HEK293T (cell line): ENCODE measurements around the gene LRP2.

ENCODE experiments used
- CTCF ChIA-PET: fragments of 350-600 bp; formaldehyde crosslinking; extraction: SDS; loops from one replicate; lab custom pipeline; 2021; ENCODE audit warnings: antibody characterized with exemption, inconsistent platforms; lab: Yijun Ruan, JAX
- POLR2A ChIA-PET: fragments of 350-600 bp; formaldehyde crosslinking; extraction: SDS; loops from one replicate; lab custom pipeline; 2020; ENCODE audit warnings: antibody characterized with exemption, inconsistent platforms; lab: Yijun Ruan, JAX
- DNase-seq: peaks from one replicate; pipeline ENCODE4 v3.0.0; 2012; ENCODE audit warnings: mixed read lengths; ENCODE audit errors: extremely low spot score
- ARNT ChIP-seq: fragments of 450-650 bp; IDR thresholded peaks from 2 replicates; pipeline ENCODE4 v1.6.1; 2017; ENCODE audit warnings: mild to moderate bottlenecking
- BHLHE40 ChIP-seq: fragments of 450-650 bp; IDR thresholded peaks from 2 replicates; pipeline ENCODE4 v1.6.1; 2016; ENCODE audit warnings: mild to moderate bottlenecking, moderate library complexity, borderline replicate concordance
- CTBP1 ChIP-seq: fragments of 450-650 bp; IDR thresholded peaks from 2 replicates; pipeline ENCODE4 v1.6.1; 2016; ENCODE audit warnings: borderline replicate concordance
- ELF4 ChIP-seq: fragments of 450-650 bp; IDR thresholded peaks from 2 replicates; pipeline ENCODE4 v1.6.1; 2017; ENCODE audit warnings: antibody characterized with exemption
- FOXA1 ChIP-seq: fragments of 450-650 bp; IDR thresholded peaks from 2 replicates; pipeline ENCODE4 v1.6.1; 2016; ENCODE audit warnings: mild to moderate bottlenecking
- FOXK2 ChIP-seq: fragments of 450-650 bp; IDR thresholded peaks from 2 replicates; pipeline ENCODE4 v1.6.1; 2016; ENCODE audit warnings: mild to moderate bottlenecking
- FOXM1 ChIP-seq: fragments of 450-650 bp; IDR thresholded peaks from 2 replicates; pipeline ENCODE4 v1.6.1; 2017; ENCODE audit warnings: mild to moderate bottlenecking, borderline replicate concordance
- HDGF ChIP-seq: fragments of 450-650 bp; IDR thresholded peaks from 2 replicates; pipeline ENCODE4 v1.6.1; 2017; ENCODE audit warnings: antibody characterized with exemption, borderline replicate concordance
- L3MBTL2 ChIP-seq: fragments of 450-650 bp; conservative IDR thresholded peaks from 2 replicates; pipeline ENCODE4 v1.6.1; 2016; ENCODE audit warnings: mild to moderate bottlenecking
- LEF1 ChIP-seq: fragments of 450-650 bp; IDR thresholded peaks from 2 replicates; pipeline ENCODE4 v1.6.1; 2017; ENCODE audit warnings: mild to moderate bottlenecking, borderline replicate concordance
- NFRKB ChIP-seq: fragments of 450-650 bp; IDR thresholded peaks from 2 replicates; pipeline ENCODE4 v1.6.1; 2016; ENCODE audit warnings: mild to moderate bottlenecking, moderate library complexity
- SP1 ChIP-seq: fragments of 450-650 bp; IDR thresholded peaks from 2 replicates; pipeline ENCODE4 v1.6.1; 2017
- SUZ12 ChIP-seq: fragments of 450-650 bp; IDR thresholded peaks from 2 replicates; pipeline ENCODE4 v1.6.1; 2016; ENCODE audit warnings: mild to moderate bottlenecking
- TARDBP ChIP-seq: fragments of 450-650 bp; IDR thresholded peaks from 2 replicates; pipeline ENCODE4 v1.6.1; 2016
- ZNF384 ChIP-seq: fragments of 450-650 bp; IDR thresholded peaks from 2 replicates; pipeline ENCODE4 v1.6.1; 2016
- TF ChIP-seq, protein P1 (sequence below): fragments of 450-650 bp; IDR thresholded peaks from 2 replicates; pipeline ENCODE4 v1.6.1; 2016

Gene LRP2

DNA sequence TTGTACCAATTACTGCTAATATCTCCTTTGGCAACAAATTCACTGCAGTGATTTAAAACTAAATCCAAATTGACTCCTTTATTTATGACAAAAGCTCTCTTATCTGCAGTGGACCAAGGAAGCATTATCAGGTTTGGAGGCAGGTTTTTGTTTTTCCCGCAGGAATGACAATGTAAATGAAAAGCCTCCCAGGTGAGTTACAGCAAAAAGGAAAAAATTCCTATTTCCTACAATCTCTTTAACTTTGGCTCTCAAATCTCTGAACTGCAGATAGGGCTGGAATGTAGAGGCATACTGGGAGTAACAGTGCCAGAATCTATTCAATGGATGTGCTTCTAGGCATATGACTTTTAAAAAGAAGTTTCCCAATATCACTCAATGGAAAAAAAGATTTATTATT lies 28.9 kb upstream of the LRP2 start:
- POLR2A ChIA-PET: no interaction called here
- no peak for TF ChIP-seq FOXA1
- TF ChIP-seq NFRKB: no peak
- no peak for TF ChIP-seq BHLHE40
- no peak for TF ChIP-seq ARNT
- no peak for TF ChIP-seq HDGF
- no peak for TF ChIP-seq ZNF384
- no peak for TF ChIP-seq LEF1
- TF ChIP-seq FOXK2: no peak
- TF ChIP-seq, protein P1, sequence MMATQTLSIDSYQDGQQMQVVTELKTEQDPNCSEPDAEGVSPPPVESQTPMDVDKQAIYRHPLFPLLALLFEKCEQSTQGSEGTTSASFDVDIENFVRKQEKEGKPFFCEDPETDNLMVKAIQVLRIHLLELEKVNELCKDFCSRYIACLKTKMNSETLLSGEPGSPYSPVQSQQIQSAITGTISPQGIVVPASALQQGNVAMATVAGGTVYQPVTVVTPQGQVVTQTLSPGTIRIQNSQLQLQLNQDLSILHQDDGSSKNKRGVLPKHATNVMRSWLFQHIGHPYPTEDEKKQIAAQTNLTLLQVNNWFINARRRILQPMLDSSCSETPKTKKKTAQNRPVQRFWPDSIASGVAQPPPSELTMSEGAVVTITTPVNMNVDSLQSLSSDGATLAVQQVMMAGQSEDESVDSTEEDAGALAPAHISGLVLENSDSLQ: no peak
- TF ChIP-seq ELF4: no peak
- no peak for DNase-seq
- CTCF ChIA-PET: no interaction called here

DNA sequence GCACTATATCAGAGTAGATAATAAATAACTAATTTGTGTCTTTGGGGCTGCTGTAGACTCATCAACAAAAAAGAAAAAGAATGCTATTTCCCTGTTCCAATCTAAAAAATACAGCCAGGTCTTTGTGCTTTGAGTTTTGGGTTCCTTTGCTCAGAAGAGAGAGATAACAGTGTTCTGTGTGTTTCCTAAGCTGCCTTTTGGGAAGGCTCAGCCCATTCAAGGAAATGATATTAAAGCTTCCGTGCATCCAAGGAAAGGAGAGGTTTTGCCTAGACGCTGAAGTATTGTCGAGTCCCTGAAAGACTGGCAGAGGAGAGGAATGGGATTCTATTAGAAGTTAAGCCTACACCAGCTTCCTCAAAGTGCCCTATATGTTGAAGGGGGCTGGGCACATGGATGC lies 25.8 kb upstream of the LRP2 start:
- TF ChIP-seq TARDBP: no peak
- TF ChIP-seq NFRKB: no peak
- TF ChIP-seq ARNT: no peak
- no peak for TF ChIP-seq FOXK2
- CTCF ChIA-PET: interaction anchor here (0.7 kb wide), 1 partner anchor 153 kb away, joined by 4 read pairs; no protein-coding TSS in a partner anchor
- POLR2A ChIA-PET: no interaction called here
- no peak for DNase-seq

DNA sequence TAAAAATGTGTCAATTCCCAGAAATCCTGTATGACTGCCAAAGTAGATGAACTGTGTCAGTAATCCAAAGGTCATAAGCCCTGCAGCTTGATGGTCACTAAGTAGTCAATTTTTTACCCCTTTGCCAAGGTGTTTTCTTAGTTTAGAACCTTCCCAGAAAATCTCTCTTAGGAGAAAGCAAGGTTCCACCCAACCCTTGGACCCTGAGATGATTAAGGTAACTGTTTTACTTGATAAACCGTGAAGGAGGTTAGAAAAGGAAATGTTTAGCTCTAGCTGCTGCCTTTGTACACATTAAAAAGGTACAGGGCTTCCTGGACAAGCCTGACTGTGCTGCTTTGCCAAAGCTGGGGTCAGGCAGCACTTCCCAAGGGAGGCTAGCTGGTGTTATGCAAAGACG lies 24.4 kb upstream of the LRP2 start:
- TF ChIP-seq FOXK2 (no peak), ELF4 (no peak), BHLHE40 (no peak), SP1 (no peak), L3MBTL2 (no peak), NFRKB (no peak)
- ChIA-PET POLR2A (interaction anchor here (1.1 kb wide), 1 partner anchor 25 kb away, joined by 3 read pairs; the partner anchor contains the start of gene LRP2), CTCF (no interaction called here)
- no peak for DNase-seq

DNA sequence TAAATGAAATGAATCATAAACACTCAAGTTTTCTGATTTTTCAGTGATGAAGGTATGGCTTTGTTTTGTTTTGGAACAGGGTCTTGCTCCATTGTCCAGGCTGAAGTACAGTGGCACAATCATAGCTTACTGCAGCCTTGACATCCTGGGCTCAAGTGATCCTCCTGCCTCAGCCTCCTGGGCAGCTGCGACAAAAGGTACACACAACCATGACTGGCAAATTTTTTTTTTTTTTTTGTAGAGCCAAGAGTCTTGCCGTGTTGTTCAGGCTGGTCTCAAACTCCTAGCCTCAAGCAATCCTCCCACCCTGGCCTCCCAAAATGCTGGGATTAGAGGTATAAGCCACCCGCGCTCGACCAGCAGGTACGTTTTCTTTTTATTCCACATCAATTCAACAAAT lies 22.5 kb upstream of the LRP2 start:
- TF ChIP-seq, protein P1: no peak
- no peak for TF ChIP-seq TARDBP
- no peak for TF ChIP-seq HDGF
- TF ChIP-seq L3MBTL2: no peak
- CTCF ChIA-PET: no interaction called here
- no peak for DNase-seq
- POLR2A ChIA-PET: no interaction called here

DNA sequence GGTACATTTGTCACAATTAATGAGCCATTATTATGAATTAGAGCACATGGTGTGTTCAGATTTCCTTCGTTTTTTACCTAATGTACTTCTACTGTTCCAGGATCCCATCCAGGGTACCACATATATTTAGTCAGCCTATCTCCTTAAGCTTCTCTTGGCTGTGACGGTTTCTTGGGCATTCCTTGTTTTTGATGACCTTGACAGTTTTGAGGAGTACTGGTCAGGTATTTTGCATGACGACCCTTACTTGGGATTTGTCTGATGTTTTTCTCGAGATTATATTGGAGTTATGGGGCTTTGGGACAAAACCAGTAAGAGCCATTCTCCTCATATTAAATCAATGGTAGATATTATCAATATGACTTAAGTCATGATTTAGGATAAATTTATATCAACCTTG lies 10.2 kb upstream of the LRP2 start:
- POLR2A ChIA-PET: interaction anchor here (1.4 kb wide), 1 partner anchor 23 kb away, joined by 3 read pairs; no protein-coding TSS in a partner anchor
- no peak for TF ChIP-seq HDGF
- no peak for TF ChIP-seq L3MBTL2
- no peak for TF ChIP-seq LEF1
- TF ChIP-seq CTBP1: no peak
- TF ChIP-seq ELF4: no peak
- no peak for TF ChIP-seq ZNF384
- TF ChIP-seq NFRKB: no peak
- no peak for TF ChIP-seq SUZ12
- TF ChIP-seq FOXM1: no peak
- TF ChIP-seq, protein P1: no peak
- TF ChIP-seq SP1: no peak
- no peak for TF ChIP-seq BHLHE40
- TF ChIP-seq FOXA1: no peak
- TF ChIP-seq FOXK2: no peak
- no peak for TF ChIP-seq TARDBP
- no peak for TF ChIP-seq ARNT
- DNase-seq: no peak
- CTCF ChIA-PET: no interaction called here

DNA sequence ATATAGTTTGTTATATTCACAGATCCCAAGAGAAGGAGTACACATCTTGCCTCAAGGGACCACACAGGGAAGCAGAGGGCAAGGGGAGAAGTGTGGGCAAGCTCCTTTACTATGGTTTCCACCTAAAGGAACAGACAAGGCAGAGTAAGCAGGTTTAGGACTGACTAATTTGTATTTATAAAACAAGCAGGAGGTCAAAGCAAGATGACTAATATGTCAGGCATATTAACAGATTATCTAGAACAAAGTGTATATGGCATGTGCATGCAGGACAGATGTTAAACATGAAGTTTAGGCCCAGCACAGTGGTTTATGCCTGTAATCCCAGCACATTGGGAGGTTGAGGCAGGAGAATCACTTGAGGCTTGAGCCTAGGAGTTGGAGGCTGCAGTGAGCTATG lies 3.7 kb upstream of the LRP2 start:
- no peak for DNase-seq
- TF ChIP-seq SUZ12: no peak
- no peak for TF ChIP-seq L3MBTL2
- TF ChIP-seq SP1: no peak
- TF ChIP-seq CTBP1: no peak
- CTCF ChIA-PET: no interaction called here
- POLR2A ChIA-PET: no interaction called here

DNA sequence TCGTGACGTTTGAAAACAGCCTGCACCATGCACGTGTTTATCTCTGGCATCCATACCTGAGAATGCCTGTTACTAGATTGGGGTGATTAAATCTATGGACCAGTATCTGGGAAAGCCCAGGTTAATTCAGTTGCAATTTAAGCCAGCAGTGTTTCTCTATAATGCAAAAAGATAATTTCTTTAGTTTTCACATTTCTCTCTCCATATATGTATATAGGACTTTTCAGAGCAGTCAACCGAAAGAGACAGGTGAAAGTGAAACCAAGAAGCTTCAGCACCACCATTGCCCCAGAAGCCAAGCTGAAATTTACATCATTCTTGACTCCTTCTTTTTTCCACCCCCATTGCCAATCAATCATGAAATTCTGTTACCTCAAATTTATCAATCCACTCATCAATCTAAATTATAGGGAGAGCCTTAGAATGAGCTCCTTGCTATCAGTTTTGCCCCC lies 2.7 kb upstream of the LRP2 start:
- TF ChIP-seq HDGF (no peak), FOXM1 (no peak), NFRKB (no peak), LEF1 (no peak), FOXK2 (no peak), L3MBTL2 (no peak), FOXA1 (no peak), SP1 (no peak), SUZ12 (no peak), TARDBP (no peak)
- TF ChIP-seq, protein P1: no peak
- CTCF ChIA-PET: no interaction called here
- POLR2A ChIA-PET: no interaction called here
- no peak for DNase-seq
